ENCODE data around the gene HCLS1. TPM values are rescaled to one million over a fixed set of nuclear protein-coding genes. Genes with fewer than 3 reads are reported as not detected.

The HCLS1 gene
- total RNA-seq, 1 experiment from 2014 or later = 1.2 TPM

- H2BK5ac ChIP-seq (ENCODE audit: insufficient read length, low read length) = no peak overlapping the region
- Mint-ChIP-seq H3K9me3 (no peaks in the 10 kb centered on the region), H3K4me3 (no peak overlapping the region), H3K27ac (no peak overlapping the region; a peak in 1 of 7 replicates), H3K27me3 (ENCODE audit: low read depth) (no peaks in the 10 kb centered on the region), H3K36me3 (ENCODE audit: insufficient read depth in 1 of 3, low read depth in 3 of 3) (no peaks in the 10 kb centered on the region), H3K4me1 (peaks cover 39 to 43% of the 10 kb centered on the region in 2 experiments)
- no peaks in the 10 kb centered on the region for H4K20me1 ChIP-seq (ENCODE audit: control insufficient read depth, insufficient read depth, insufficient read length)
- no peak overlapping the region for H3K18ac ChIP-seq (ENCODE audit: insufficient read length, low read depth, low read length)
- no peak overlapping the region for H2BK120ac ChIP-seq (ENCODE audit: low read depth, low read length, poor library complexity, severe bottlenecking)
- no peak overlapping the region for H3K27ac ChIP-seq (ENCODE audit: insufficient read length, low read depth, low read length)
- H3K4ac ChIP-seq (ENCODE audit: low read depth, low read length) = no peak overlapping the region
- H2BK15ac ChIP-seq (ENCODE audit: low read depth, low read length) = no peak overlapping the region
- H2AFZ ChIP-seq (ENCODE audit: low read length) = no peak overlapping the region
- no peak overlapping the region for H3K4me2 ChIP-seq (ENCODE audit: insufficient read depth, insufficient read length, low read length)
- no peak overlapping the region for H3K9ac ChIP-seq (ENCODE audit: extremely low read depth, insufficient read length, low read length)
- peaks cover 9% of the 10 kb centered on the region; the same call in 1 of the 2 replicates for H3K4me1 ChIP-seq (ENCODE audit: insufficient read depth, low read length)
- no peaks in the 10 kb centered on the region for H3K23me2 ChIP-seq (ENCODE audit: insufficient read length, low read depth, low read length, poor library complexity, severe bottlenecking)
- no peak overlapping the region for H3T11ph ChIP-seq (ENCODE audit: low read length)
- H3K27me3 ChIP-seq (ENCODE audit: insufficient read depth, low read length) = no peaks in the 10 kb centered on the region
- H4K5ac ChIP-seq (ENCODE audit: insufficient read length, low read depth, low read length) = no peak overlapping the region
- H2AK5ac ChIP-seq (ENCODE audit: insufficient read length, low read length) = no peak overlapping the region
- no peak overlapping the region for H2BK20ac ChIP-seq (ENCODE audit: low read depth, low read length, poor library complexity, severe bottlenecking)
- H3K79me2 ChIP-seq (ENCODE audit: insufficient read depth, low read length) = no peaks in the 10 kb centered on the region
- DNase-seq = no peak
- H4K91ac ChIP-seq (ENCODE audit: insufficient read length, low read depth, low read length) = no peak overlapping the region
- no peak overlapping the region for H3K23ac ChIP-seq (ENCODE audit: insufficient read length, low read depth, low read length)
- WGBS (ENCODE audit: extremely low coverage, insufficient read length, low lambda C conversion rate) = no CpG with 5 or more reads among the region's 2 CpGs
- H4K8ac ChIP-seq (replicated peaks; ENCODE audit: insufficient read length, low read depth, low read length) = no peak overlapping the region
- TF ChIP-seq, protein P1, sequence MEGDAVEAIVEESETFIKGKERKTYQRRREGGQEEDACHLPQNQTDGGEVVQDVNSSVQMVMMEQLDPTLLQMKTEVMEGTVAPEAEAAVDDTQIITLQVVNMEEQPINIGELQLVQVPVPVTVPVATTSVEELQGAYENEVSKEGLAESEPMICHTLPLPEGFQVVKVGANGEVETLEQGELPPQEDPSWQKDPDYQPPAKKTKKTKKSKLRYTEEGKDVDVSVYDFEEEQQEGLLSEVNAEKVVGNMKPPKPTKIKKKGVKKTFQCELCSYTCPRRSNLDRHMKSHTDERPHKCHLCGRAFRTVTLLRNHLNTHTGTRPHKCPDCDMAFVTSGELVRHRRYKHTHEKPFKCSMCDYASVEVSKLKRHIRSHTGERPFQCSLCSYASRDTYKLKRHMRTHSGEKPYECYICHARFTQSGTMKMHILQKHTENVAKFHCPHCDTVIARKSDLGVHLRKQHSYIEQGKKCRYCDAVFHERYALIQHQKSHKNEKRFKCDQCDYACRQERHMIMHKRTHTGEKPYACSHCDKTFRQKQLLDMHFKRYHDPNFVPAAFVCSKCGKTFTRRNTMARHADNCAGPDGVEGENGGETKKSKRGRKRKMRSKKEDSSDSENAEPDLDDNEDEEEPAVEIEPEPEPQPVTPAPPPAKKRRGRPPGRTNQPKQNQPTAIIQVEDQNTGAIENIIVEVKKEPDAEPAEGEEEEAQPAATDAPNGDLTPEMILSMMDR (conservative IDR thresholded peaks at IDR 0.05) = no peak
- no peaks in the 10 kb centered on the region for H3K79me1 ChIP-seq (ENCODE audit: insufficient read depth, low read depth, low read length, poor library complexity, severe bottlenecking)
- no peaks in the 10 kb centered on the region for H3K9me3 ChIP-seq (ENCODE audit: control insufficient read depth, low read depth, low read length)
- no peak overlapping the region for H3K56ac ChIP-seq (ENCODE audit: insufficient read length, low read depth, low read length)
- H2BK12ac ChIP-seq (ENCODE audit: insufficient read length, low read depth, low read length) = no peak overlapping the region
- H3K14ac ChIP-seq (ENCODE audit: insufficient read depth, low read length) = no peak overlapping the region
Observed at GRCh38 chr3:121598564-121598963, 62.1 kb downstream of the HCLS1 start.

All from H9 (cell line).